H1 (cell line): ENCODE results near the gene PCYT2.

Experiments used
- BCL11A ChIP-seq, 2 experiments: IDR thresholded peaks; one replicate each; pipeline ENCODE4 v1.6.1; 2011; ENCODE audit warnings: low read depth in 2 of 2, low read length in 2 of 2, mild to moderate bottlenecking in 2 of 2
- EP300 ChIP-seq, 2 experiments: IDR thresholded peaks; 1 replicate in 1 of 2; 2 replicates in 1 of 2; pipeline ENCODE4 v1.6.1; 2011 to 2012; ENCODE audit warnings: low read depth in 2 of 2, low read length in 2 of 2, mild to moderate bottlenecking in 2 of 2, borderline replicate concordance in 1 of 2, inconsistent platforms in 1 of 2, moderate library complexity in 1 of 2
- GTF2F1 ChIP-seq: IDR thresholded peaks from 2 replicates; pipeline ENCODE4 v1.6.1; 2012; ENCODE audit warnings: low read depth, low read length, improper control_type of control experiment, borderline replicate concordance
- POLR2A ChIP-seq, 2 experiments: IDR thresholded peaks; 1 replicate in 1 of 2; 2 replicates in 1 of 2; pipeline ENCODE4 v1.6.1; 2011; ENCODE audit warnings: low read depth in 2 of 2, low read length in 2 of 2, mild to moderate bottlenecking in 2 of 2; ENCODE audit errors: control extremely low read depth in 1 of 2
- POLR2AphosphoS5 ChIP-seq: IDR thresholded peaks from 2 replicates; pipeline ENCODE4 v1.6.1; 2011; ENCODE audit warnings: low read depth, low read length
- RAD21 ChIP-seq, 2 experiments: IDR thresholded peaks in 1 of 2; conservative IDR thresholded peaks in 1 of 2; 2 replicates each; pipeline ENCODE4 v1.6.1; 2011; ENCODE audit warnings: low read depth in 2 of 2, low read length in 2 of 2, improper control_type of control experiment in 1 of 2, inconsistent platforms in 1 of 2, mild to moderate bottlenecking in 1 of 2, moderate library complexity in 1 of 2
- RFX5 ChIP-seq: IDR thresholded peaks from 2 replicates; pipeline ENCODE4 v1.6.1; 2011; ENCODE audit warnings: low read depth, low read length, improper control_type of control experiment, borderline replicate concordance
- SUZ12 ChIP-seq: fragments of 200-600 bp; sonication (generic); IDR thresholded peaks from 2 replicates; pipeline ENCODE4 v1.6.1; 2012; ENCODE audit warnings: mild to moderate bottlenecking, inconsistent platforms, low read length, moderate library complexity, mixed read lengths
- TEAD4 ChIP-seq: IDR thresholded peaks from 2 replicates; pipeline ENCODE4 v1.6.1; 2012; ENCODE audit warnings: low read depth, low read length, inconsistent platforms, mixed read lengths
- YY1 ChIP-seq: IDR thresholded peaks from 2 replicates; pipeline ENCODE4 v1.6.1; 2011; ENCODE audit warnings: low read depth, mild to moderate bottlenecking, low read length
- ZNF274 ChIP-seq: IDR thresholded peaks from 2 replicates; pipeline ENCODE4 v1.7.0; 2012; ENCODE audit warnings: low read length, borderline replicate concordance; ENCODE audit errors: extremely low read depth
- TF ChIP-seq, protein P1 (sequence below), 3 experiments: IDR thresholded peaks; 1 replicate in 2 of 3; 2 replicates in 1 of 3; pipeline versions ENCODE4 v1.5.1 to v1.6.1; 2011; ENCODE audit warnings: low read length in 3 of 3, mild to moderate bottlenecking in 3 of 3, inconsistent platforms in 2 of 3, low read depth in 1 of 3, moderate library complexity in 1 of 3; ENCODE audit not compliant: insufficient read depth in 1 of 3; ENCODE audit errors: control extremely low read depth in 1 of 3
- TF ChIP-seq, protein P2 (sequence below): IDR thresholded peaks from 2 replicates; pipeline ENCODE4 v1.6.1; 2011; ENCODE audit warnings: low read depth, mild to moderate bottlenecking, low read length; ENCODE audit not compliant: insufficient read depth

DNA sequence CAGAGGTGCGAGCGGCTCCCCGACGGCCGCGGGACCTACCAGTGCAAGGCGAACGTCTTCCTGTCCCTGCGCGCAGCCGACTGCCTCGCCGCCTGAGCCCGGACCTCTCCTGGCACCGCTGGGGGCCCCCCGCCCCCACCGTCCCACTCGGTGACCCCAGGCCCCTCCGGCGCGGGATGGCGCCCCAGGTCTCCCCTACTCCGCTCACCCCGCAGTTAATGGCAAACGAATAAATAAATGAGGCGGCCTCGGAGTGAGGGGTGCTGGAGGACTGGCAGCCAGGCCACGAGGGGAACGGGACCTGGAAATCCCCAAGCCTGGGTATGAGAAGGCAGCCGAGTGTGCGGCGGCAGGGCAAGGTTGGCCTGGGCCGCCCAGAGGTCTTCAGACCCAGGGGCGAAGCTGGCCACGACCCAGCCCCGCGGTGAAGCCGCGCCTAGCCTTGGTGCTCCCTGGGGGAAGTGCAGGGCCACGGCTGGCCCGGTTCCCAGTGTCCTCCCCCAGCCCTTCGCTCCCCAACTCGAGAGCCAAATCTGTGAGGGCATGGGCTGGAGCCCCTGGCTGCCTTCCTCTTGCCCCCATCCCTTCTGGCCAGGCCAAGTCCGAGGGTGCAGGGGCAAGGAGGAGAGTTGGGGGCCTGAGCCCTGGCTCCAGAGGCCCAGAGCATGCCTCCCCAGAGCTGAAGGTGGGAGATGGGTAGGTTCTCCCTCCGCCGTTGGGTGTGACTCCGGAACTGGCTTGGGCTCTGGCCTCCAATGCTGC, 8.4 kb downstream of the PCYT2 start:
- TF ChIP-seq POLR2A (IDR thresholded peaks at IDR 0.05; ENCODE audit: control extremely low read depth in 1 of 2, low read depth in 2 of 2, low read length in 2 of 2) (no peak), EP300 (IDR thresholded peaks at IDR 0.05; ENCODE audit: borderline replicate concordance in 1 of 2, low read depth in 2 of 2, low read length in 2 of 2) (no peak), RAD21 (IDR thresholded peaks at IDR 0.05 in 1 of 2, conservative IDR thresholded peaks at IDR 0.05 in 1 of 2; ENCODE audit: low read depth in 2 of 2, low read length in 2 of 2) (no peak), GTF2F1 (no peak), TEAD4 (no peak), POLR2AphosphoS5 (no peak), ZNF274 (no peak), SUZ12 (no peak), RFX5 (no peak), BCL11A (IDR thresholded peaks at IDR 0.05; ENCODE audit: low read depth in 2 of 2, low read length in 2 of 2) (no peak), YY1 (no peak)
- TF ChIP-seq, protein P1, sequence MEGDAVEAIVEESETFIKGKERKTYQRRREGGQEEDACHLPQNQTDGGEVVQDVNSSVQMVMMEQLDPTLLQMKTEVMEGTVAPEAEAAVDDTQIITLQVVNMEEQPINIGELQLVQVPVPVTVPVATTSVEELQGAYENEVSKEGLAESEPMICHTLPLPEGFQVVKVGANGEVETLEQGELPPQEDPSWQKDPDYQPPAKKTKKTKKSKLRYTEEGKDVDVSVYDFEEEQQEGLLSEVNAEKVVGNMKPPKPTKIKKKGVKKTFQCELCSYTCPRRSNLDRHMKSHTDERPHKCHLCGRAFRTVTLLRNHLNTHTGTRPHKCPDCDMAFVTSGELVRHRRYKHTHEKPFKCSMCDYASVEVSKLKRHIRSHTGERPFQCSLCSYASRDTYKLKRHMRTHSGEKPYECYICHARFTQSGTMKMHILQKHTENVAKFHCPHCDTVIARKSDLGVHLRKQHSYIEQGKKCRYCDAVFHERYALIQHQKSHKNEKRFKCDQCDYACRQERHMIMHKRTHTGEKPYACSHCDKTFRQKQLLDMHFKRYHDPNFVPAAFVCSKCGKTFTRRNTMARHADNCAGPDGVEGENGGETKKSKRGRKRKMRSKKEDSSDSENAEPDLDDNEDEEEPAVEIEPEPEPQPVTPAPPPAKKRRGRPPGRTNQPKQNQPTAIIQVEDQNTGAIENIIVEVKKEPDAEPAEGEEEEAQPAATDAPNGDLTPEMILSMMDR (IDR thresholded peaks at IDR 0.05; ENCODE audit: control extremely low read depth in 1 of 3, insufficient read depth in 1 of 3, low read depth in 1 of 3, low read length in 3 of 3) = no peak
- TF ChIP-seq, protein P2, sequence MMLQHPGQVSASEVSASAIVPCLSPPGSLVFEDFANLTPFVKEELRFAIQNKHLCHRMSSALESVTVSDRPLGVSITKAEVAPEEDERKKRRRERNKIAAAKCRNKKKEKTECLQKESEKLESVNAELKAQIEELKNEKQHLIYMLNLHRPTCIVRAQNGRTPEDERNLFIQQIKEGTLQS = no peak
